DMS53 treated with DMSO at 0.1 percent for 48 hours (cell line): ENCODE results near the gene TPM2.

Experiments
- DNase-seq: peaks from one replicate; lab custom pipeline; 2025; ENCODE audit not compliant: unreplicated experiment; lab: John Stamatoyannopoulos, UW

TPM2 gene

DNA sequence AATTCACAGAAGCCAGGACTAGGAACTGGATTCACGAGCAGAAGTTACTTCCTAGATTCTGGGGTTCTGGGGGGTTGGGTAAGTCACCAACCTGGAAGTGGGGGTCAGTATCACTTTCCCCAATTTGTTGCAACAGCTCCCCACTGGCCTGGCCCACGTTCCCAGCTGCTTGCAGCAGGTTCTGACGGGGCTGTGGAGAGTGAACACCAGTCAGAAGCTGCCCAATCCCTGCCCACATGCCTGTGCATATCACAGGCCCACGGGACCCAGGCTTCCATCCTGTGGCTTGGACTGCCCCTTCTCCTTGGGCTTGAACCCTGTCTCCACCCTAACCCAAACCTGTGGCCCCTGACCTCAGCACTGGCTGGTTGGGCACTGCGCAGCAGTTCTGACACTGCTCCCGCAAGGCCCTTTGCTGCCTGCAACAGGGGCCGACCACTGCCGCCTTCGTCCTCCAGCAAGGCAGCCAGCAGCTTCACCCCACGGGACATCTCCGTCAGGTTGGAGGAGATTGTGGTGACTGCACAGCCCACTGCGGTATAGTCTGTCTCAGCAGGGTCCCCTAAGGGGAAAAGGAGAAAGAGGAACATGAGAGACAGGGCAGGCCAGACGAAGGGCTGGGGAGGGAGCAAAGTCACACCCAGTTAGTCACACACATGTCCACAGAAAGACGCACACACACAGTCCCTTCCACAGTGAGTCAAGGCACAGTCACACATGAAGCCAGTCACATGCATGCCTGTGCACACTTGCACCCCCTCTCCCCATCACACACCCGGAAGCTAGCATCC, 29.2 kb upstream of the TPM2 start:
- no peak for DNase-seq

DNA sequence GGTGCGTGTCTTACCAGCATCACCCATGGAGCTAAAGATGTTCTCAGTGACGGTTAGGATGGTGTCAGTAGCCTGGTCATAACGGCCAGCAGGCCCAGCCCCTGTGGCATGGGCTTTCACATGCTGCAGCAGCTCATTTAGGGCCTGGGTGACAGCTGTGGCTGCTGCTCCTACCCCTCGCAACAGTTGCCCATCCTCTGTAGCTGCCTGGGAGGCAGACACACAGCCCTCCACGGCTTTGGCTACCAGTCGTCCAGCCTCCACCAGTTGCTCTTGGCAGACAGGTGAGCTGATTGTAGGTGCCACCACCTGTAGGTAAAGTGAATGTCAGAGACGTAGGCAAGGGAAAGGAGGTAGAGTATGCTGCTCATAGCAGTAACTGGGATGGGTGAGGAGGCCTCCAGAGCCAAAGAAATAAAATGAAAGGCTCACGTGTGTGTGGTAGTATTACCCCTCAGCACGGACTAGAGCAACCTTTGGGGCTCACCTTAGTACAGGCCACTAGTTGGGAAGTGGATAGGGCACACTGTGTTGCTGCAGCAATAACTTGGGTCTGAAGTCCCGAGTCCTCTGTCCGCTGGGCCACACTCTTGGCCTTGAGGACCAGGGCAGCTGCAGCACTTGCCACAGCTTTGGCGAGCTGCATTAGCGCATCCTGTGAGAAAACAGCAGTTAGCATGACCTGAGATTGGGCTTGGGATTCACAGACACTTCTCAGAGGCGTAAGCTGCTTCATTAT, 27.6 kb upstream of the TPM2 start:
- DNase-seq, result no peak

DNA sequence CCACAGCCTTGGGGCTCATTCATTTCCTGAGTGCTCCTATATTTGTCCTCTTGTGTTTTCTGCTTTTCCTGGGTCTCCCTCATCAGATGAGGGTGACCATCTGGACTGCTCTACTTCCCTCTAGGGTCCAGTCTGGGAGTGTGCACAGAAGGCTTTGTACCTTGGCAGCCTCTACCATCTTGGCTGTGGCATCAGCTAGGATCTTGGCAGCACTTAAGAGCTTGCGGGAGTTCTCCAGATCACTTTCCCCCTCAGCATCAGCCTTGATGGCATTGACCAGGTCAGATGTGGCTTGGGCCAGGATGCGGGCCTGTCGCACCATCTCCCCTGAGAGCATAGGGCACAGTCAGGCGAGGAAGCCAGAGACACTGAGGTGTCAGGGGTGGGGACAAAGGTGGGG, 26.5 kb upstream of the TPM2 start:
- DNase-seq, result no peak

DNA sequence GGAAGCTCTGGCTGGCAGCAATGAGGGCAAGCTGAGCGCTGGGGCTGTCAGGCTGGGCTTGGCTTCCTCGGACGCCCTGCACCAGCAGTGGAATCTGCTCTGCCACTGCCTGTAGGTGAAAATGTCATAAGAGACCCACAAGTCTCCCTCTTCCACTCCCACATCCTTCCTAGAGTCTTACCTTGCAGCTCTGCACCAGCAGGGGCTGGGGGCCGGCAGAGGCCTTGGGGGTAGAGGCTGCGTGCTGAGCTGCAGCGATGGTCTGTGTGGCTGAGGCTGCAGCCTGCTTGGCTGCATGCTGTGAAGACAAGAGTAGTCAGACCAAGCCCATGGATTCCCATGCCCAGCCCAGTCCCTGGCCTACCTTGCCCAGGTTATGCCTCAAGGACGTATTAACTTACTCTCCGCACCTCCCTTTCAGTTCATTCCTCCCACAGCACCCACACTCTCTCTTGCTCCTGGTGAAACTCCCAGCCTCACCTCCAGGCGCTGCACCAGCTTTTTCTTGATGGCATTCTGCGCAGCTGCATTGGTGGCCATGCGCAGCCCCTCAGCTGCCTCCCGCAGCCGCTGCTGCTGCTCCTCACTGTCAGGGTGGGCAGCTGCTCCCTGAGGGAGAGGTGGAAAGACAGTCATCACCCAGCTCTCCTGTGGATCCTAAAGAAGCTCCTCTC, 25.0 kb upstream of the TPM2 start:
- no peak for DNase-seq

DNA sequence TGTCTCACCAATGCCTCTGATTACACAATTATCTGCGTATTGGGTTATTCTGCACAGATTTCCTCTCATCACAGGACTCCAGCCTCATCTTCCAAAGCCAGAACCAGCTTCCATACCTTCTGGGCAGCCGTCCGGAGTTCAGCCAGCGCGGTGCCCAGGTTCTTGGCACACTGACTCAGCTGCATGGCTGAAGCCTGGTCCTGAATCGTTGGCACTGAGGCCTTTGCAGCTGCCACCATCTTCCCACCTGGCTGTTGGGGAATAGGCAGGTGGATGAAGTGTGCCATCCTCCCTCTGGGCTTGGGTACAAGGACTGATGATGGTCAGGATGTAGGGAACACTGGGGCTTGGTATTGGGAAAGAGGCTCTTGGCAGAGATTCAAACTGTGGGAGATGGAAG, 24.4 kb upstream of the TPM2 start:
- no peak for DNase-seq

DNA sequence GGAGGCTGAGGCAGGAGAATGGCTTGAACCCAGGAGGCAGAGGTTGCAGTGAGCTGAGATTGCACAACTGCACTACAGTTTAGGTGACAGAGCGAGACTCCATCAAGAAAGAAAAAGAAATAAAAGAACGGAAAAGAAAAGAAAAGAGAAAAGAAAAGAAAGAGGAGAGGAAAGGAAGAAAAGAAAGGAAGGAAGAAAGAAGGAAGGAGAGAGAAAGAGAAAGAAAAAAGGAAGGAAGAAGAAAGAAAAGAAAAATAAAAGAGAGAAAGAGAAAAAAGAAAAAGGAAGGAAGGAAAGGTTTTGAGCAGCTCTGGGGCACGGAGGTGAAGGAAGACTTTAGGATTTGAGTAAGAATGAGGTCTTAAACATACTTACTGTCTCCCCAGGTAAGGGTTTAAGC, 23.9 kb upstream of the TPM2 start:
- no peak for DNase-seq

DNA sequence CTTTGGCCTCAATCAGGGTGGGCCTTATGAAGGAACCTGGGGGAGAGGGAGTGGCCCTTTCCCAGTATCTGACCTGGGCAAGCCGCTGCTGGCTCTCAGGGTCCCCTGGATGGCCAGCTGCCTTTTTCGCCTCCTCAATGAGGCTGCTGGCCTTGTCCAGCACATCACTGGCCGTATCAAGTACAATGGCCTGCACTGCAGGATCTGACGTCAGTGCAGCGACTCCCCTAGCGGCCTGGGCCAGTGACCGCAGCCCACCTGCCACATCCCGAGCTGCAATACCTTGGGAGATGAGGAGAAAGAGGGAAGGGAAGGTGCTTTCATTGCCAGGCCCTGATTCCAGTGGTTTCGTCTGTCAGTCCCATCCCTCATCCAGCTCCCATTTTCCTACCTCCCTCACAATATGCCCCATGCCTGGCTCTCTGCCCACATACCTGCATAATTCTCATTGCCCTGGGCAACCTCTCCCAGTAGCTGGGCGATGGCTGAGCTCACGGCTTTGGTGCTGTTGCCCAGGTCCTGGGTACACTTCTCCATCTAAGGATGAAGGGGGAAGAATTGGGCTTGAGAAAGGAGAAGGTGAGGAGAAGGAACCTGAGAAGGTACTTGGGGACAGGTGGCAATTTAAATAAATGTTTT, 23.2 kb upstream of the TPM2 start:
- no peak for DNase-seq

DNA sequence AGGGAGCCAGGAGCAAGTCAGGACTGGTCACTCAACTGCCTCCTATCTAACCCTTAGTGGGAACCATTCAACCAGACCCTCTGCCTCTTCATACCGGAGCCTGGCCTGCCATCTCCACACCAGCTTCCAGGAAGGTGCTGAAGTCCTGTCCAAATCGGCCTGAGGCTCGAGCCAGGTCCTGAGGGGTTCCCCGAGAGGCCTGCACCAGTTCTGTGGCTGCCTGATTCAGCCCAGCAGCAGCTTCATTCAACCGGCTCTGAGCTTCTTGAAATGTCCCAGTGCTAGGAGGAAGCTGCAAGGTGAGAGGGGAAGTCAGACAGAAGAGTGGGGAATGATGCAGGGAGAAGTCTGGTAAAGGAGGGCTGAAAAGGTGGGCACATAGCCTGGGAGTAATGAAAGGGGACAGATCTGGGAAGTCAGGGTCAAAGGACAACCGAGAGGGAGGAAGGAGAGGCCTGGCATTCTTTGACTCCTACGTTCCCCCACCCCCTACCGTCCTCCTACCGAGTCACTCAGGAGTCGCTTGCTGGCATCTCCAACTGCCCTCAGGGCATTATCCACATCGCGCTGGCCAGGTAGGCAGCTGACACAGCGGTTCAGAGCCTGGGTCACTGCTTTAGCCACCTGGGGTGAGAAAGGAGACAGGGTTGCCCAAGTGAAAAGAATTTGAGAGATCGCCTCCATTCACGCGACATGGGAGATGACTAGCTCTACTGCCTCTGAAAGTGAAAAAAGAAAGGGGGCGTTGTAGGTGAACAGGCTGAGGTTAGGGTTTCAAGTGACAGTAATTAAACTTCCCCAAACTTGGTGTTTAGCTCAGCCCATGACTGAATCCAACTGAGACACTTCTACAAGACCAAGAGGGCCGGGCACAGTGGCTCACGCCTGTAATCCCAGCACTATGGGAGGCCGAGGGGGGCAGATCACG, 22.0 kb upstream of the TPM2 start:
- no peak for DNase-seq

DNA sequence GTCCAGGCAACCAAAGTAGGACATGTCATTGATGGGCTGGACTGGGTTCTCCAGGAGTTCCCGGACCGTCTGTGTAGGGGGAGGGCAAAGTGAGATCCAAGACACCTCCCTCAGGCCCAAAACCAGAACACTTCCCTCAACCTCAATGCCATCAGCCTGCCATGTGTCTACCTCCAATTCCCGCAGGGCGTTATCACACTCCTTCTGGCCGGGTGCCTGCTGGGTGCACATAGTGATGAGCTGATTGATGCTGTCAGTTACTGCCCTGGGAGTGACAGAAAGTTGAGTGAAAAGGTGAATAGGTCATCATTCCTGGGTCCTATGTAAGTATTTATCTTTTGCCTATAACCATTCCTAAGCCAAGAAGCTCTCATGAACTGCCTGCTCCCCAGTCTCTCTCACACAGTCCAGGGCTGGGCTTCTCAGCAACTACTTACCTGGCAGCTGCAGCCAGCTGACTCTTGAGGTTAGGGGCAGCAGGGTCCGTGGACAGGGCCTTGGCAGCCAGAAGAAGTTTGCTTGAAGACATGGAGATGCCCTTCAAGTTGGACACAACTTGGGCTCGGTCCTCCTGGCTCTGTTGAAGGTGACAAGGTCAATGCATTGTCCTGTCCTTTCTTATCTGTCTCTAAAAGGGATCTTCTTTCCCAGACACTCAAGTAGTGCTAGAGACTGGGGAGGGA, 21.2 kb upstream of the TPM2 start:
- no peak for DNase-seq

DNA sequence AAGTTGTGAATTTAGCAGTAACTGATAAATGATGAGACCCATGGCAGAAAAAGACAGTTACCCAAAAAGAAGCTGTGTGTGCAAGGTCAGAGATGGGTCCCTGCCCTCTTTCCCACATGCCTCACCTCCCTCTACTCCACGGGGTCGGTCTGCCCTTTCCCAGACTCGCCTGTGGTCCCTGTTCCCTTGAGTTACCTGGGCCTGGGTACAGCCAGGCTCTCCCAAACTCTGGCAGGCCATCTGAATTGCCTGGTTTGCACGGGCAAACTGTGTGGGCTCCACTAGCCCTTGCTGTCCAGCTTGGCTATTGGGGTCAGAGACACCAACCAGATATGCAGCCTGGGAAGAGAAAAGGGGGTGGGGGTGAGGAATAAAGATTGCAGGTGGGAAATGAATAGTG, 18.4 kb upstream of the TPM2 start:
- no peak for DNase-seq

DNA sequence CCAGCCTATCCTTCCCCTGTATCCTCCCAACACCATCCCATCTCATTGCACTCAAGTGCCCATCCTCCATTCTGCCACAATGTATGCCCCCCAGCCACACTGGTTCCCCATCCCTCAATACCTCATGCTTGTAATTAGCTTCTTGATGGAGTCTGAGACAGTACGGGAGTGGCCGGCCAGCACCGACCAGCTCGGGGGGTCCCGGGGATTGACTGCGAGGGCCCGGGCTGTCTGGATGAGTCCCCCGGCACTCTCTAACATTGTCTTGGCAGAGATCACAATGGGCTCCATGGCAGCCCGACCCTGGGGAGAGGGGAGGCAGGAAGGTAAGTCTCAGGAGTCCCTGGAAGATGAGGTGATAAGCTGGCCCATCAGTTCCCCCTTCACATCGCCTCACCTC, 17.2 kb upstream of the TPM2 start:
- DNase-seq, result no peak

DNA sequence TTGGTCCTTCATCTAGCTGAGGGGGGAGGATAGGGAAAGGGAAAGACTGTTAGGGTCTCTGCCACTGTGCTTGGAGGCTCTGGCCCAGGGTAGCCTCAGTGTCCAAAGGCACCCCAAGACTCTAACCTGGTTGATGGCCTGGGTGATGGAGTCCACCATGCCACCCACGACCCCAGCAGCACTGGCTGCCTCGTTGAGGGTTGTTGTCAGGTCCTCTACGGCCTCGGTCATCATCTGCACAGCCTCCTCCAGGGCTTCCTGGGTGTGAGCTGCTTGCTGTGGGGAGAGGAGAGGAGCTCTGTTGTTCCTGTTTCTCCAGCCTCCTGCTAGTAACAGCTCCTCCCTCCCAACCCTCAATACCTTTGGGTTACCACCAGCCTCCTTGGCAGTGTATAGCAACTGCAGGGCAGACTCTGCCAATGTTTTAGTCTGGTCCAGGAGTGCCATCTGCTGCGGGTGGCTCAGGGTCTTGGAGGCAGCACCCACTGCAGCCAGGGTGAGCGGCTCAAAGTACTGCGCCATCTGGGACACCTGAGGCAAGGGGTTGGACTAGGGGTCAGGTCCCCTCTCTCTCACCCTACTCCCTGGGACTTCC, 16.2 kb upstream of the TPM2 start:
- no peak for DNase-seq

DNA sequence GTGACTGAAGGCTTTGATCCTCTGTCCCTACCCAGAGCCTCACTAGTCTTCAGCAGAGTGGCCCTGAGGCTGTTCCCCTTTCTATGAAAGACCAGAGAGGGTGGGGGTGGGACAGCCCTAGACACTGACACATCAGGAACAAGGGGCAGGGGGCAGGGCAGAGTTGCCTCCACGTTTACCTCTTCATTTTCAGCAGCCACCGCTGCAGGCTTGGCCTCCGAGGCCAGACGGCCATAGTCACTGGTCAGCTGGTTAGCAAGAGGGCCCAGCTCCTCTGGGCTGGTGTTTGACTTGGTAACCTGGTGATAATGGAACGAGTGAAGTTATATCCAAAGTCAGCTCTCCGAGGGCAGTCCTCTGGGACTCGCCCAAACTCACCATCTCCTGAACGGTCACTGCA, 15.6 kb upstream of the TPM2 start:
- no peak for DNase-seq

DNA sequence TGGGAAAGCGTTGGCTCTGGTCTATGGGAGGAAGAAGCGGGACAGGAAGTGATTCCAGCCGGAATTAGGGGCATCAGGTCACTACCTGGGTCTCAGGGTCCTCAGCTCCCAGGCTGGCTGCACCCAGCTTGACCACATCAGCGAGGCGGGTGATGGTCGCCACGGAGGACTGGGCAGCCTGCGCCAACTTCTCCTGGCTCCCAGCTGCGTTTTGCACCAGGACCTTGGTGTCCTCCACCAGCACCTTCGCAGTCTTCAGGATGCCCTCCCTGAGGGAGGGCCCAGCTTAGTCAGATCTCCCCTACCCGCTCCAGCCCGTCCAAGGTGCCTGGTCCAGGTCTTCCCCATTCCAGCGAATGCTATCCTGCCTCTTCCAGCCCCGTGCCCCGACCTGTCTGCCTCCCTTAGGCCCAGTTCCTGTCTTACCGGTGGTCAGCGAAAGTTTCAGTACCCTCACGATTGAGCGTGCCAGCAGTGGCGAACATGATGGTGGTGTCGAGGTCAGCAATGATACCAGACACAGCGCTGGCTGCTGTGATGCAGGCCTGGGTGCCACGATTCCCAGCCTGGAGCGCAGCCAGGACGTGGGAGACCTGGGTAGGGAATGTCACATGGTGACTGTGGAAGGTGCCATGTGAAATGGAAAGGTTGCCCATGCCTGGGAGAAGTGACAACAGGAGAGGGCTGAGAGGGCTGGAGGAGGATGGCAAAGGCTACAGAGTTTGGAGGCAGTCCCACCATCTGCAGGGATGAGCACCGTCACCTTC, 14.4 kb upstream of the TPM2 start:
- DNase-seq, result no peak

DNA sequence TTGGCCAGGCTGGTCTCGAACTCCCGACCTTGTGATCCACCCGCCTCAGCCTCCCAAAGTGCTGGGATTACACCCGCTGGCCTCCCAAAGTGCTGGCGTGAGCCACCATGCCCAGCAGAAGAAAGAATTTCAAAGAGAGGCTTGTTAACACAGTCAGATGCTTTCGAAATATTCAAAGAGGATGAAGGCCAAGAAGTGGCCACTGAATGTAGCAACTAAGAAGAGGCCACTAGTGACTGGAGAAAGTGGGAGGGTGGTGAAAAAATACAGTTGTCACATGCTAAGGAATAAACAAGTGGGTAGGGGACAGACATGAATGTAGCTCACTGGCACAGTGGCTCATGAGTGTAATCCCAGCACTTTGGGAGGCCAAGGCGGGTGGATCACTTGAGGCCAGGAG, 13.0 kb upstream of the TPM2 start:
- DNase-seq, result no peak

DNA sequence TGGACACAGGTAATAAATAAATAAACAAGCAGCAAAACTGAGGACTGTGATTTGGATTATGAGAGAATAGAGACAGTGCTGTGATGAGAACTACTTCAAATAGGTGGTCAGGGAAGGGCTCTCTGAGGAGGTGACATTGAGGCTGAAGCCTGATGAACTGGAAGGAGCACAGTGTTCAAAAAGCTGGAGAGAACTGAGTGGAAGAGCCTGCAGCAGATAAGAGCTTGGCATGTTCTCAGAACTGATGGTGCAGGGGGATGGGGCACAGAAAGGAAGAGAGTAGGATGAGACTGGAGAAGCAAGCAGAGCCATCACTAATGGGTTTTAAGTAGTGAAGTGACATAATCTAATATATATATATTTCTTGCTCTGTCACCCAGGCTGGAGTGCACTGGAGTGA, 11.2 kb upstream of the TPM2 start:
- no peak for DNase-seq

DNA sequence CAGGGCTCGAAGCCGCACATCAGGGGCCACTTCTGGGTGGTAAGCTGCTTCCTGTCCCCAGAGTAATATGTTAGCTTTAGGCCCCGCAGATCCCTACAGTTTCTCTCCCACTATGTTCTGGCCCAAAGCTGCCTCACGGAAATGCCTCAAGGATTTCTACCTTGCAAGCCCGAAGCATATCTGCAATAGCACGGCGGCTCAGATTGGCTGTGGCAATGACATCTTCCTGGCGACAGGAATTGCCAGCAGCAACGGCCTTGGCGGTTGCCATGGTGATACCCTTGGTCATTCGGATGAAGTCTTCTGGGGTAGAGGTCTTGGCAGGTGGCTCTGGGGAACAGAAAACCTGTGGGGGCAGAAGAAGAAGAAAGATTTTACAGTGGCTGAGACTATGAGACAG, 10.3 kb upstream of the TPM2 start:
- DNase-seq, result no peak

DNA sequence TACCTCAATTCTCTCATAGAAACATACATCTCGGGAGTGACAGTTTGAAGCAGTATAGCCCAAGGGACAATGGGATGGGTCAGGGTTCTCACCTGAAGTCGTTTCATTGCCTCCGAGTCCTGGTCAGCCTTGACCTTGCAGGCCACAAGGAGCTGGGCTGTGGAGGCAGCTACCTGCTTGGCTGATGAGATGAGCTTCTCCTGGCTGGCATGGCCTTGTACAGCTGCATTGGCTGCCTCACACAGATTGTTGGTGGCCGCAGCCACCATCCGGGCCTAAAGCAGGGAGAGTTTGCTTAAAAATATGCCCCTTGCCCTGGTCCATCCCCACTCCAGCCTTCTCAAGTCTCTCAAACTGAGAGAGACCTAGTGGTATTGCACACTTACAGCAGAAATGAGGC, 8.5 kb upstream of the TPM2 start:
- no peak for DNase-seq

DNA sequence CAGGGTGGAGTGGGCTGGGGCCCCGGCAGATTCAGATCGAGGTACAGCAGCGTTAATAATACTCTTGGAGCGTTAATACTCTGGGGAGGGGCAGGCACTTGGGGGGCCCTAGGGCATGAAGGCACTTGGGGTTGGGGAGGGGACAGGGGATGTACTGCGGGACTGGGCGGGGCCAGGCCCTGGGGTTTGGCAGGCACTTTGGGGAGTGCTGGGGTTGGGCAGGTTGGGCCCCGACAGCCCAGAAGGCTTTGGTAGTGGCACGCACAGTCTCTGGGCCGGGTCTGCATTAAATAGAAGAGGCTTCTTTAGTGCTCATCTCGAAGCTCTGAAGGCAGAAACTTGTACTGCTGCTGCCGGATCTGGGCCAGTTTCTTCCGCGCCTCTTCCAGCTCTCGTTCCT, 7.8 kb upstream of the TPM2 start:
- DNase-seq, result no peak
